GM19397 (cell line): ENCODE measurements around the gene CISD1.
A peak's percentile ranks its signal among the peaks of the same experiment; 100 is the strongest.
"Not testable (repeated sequence)": the region's sequence is repeated elsewhere in the genome, so short reads cannot be mapped to it uniquely, and the experiment has no call there.

ENCODE experiments used
- ATAC-seq: cut with Tn5 transposase; IDR thresholded peaks from one replicate; pipeline ENCODE4 v1.9.1; 2021; ENCODE audit warnings: mild to moderate bottlenecking, moderate library complexity; ENCODE audit not compliant: unreplicated experiment

The CISD1 gene

GRCh38 chr10:58268946-58269781 lies at the start of gene CISD1:
TSS of gene CISD1 (plus strand) at chr10:58269162. CDS start at chr10:58269274, 112 bp downstream.
- peak; percentile 69 for ATAC-seq

DNA sequence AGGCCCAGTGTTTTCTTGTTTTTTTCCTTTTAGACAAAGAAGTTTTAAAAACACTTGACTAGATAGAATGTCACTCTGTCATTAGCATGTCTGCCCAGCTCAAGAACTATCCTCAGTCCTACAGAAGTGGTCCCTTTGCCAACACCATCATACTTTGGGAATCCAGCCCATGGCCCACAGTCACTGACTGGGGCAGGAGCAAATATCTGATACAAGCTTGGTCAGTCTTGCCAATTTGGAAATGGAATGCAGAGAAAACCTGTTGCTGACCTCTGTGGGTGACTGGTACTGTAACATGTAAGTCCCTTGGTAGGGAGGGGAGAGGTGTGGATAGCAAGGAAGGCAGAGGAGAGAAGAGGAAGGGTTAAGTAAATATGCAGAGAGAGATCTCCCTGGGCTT lies 49.1 kb upstream of the CISD1 start:
- no peak for ATAC-seq

- ATAC-seq, result no peak
Measured at GRCh38 chr10:58220769-58221451, 48.1 kb upstream of the CISD1 start.

DNA sequence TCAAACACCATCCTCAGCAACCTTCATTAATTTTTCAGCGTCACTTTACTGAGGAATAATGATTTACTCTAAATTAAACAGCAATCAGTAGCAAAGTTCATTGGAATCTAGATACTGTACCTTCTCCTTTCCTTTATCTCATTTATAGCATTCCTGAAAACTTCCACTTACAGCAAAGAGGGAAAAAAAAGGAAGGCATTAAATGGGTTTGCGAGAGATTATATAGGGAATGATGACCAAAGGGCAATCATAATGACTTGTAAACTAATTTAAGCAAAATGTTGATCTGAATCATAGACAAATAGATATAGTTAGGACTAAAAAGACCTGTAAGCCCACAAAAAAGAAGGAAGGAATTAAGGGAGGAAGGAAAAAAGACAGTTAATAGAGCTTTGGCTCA lies 43.3 kb upstream of the CISD1 start:
- no peak for ATAC-seq

- ATAC-seq, result not testable (repeated sequence)
Measured at GRCh38 chr10:58229856-58230255, 39.1 kb upstream of the CISD1 start.

- no peak for ATAC-seq
Measured at GRCh38 chr10:58237014-58237834, 31.7 kb upstream of the CISD1 start.

DNA sequence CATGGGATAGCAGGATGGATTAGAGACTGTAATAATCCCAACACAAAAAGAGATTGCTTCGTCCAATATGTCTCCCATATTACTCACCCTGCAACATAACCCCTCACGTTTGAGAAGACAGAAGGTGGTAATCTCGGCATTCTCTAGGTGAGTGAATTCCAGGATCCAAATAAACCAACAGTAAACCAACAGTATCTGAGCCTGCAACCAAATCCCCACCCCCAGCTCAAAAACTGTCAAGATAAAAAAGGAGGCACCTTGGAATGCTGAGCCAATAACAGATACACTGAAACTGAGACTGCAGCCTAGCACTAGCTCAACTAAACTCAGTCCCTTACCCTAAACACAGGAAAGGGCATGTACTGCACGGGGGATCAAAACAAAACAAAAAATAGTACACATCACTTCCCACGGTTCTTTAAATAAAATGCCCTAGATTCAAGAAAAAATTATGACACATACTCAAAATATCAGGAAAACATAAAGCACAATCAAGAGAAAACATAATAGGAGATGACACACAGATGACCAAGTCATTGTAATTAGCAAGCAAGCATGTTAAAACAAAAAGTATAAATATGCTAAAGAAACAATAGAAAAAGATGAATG lies 29.3 kb upstream of the CISD1 start:
- no peak for ATAC-seq

GRCh38 chr10:58240531-58240930 lies 28.4 kb upstream of the CISD1 start:
- ATAC-seq, result no peak

DNA sequence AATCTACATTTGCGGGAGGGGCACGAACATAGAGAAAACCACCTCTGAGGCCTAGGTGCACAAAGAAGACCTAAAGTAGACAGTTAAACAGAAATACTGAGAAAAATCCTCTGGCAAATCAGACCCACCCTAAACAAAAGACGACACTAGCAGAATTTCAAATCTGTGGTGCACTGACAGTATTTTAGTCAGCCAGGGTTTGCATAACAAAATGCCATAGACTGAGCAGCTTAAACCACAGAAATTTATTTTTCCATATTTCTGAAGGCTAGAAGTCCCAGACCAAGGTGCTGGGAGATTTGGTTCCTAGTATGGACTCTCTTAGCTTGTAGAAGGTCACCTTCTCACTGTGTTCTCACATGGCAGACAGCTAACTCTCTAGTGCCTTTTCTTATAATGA lies 27.6 kb upstream of the CISD1 start:
- no peak for ATAC-seq

GRCh38 chr10:58243269-58243668 lies 25.7 kb upstream of the CISD1 start:
- no peak for ATAC-seq

GRCh38 chr10:58243801-58244200 lies 25.2 kb upstream of the CISD1 start:
- not testable (repeated sequence) for ATAC-seq

DNA sequence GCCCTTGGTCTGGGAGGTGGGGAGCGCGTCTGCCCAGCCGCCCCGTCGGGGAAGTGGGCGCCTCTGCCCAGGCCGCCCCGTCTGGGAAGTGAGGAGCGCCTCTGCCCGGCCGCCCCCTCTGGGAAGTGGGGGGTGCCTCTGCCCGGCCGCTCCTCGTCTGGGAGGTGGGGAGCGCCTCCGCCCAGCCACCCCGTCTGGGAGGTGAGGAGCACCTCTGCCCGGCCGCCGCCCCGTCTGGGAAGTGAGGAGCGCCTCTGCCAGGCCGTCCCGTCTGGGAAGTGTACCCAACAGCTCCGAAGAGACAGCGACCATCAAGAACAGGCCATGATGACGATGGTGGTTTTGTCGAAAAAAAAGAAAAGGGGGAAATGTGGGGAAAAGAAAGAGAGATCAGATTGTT lies 24.7 kb upstream of the CISD1 start:
- not testable (repeated sequence) for ATAC-seq

DNA sequence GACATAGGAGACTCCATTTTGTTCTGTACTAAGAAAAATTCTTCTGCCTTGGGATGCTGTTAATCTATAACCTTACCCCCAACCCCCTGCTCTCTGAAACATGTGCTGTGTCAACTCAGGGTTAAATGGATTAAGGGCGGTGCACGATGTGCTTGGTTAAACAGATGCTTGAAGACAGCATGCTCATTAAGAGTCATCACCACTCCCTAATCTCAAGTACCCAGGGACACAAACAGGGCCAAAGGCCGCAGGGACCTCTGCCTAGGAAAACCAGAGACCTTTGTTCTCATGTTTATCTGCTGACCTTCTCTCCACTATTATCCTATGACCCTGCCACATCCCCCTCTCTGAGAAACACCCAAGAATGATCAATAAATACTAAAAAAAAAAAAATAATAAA lies 24.3 kb upstream of the CISD1 start:
- ATAC-seq, result not testable (repeated sequence)

- no peak for ATAC-seq
Measured at GRCh38 chr10:58253184-58253583, 15.8 kb upstream of the CISD1 start.

- ATAC-seq, result no peak
Measured at GRCh38 chr10:58254644-58255043, 14.3 kb upstream of the CISD1 start.

DNA sequence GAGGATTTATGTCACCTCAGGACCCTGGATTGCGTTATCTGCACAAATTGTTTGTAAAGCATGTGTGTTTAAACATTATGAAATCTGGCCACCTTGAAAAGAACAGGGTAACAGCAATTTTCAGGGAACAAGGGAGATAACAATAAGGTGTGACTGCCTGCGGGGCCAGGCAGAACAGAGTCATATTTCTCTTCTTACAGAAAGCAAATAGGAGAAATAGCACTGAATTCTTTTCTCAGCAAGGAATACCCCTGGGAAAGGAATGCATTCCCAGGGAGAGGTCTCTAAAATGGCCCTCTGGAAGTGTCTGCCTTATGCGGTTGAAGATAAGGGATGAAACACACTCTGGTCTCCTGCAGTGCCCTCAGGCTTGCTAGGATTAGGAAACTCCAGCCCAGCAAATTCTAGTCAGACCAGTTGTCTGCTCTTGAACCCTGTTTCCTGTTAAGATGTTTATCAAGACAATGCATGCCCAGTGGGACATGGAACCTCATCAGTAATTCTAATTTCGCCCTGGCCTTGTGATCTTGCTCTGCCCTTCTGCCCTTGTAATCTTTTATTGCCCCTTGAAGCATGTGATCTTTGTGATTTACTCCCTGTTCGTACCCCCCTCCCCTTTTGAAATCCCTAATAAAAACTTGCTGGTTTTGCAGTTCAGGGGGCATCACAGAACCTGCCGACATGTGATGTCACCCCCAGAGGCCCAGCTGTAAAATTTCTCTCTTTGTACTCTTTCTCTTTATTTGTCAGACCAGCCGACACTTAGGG lies 12.8 kb upstream of the CISD1 start:
- ATAC-seq, result not testable (repeated sequence)

DNA sequence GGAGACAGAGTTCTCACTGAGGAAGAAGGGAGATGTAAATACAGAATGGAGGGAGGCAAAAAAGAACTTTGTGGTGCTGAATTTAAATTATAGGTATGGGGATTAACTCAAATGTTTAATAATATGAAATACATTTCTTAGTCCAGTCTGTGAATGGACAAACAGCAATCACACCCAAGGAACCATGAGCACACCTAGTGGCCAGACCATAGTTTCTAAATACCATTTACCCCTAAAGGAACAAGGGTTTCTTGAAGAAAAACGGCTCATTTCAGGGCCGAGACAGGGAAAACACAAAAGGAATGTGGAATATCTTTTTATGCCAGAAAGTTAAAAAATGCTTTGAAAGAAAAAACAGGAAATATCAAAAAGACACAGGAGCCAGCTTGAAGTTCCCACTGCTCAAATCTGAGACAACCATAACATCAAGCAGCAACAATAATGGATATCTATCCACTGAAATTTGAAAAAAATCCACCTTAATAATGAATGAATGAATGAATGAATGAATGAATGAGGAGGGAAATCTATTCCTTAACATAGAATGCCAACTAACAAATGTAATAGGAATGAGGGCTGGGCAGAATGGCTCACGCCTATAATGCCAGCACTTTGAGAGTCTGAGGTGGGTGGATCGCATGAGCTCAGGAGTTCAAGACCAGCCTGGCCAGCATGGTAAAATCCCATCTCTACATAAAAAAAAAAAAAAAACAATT lies 9.8 kb upstream of the CISD1 start:
- ATAC-seq, result no peak

DNA sequence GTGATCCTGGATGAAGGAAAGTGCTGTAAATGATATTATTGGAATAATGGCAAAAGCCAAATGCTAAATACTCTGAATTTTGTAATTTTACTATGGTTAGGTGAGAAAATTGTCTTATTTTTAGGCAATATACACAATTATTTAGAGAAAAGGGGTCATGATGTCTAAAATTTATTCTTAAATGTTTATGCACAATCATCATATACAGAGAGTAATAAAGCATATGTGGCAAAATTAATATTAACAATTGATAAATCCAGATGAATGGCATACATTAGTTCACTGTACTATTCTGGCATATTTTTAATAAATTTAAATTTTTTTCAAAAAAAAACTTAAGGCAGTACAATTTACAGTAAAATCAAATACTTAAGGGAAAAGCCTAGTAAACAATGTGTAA lies 8.6 kb upstream of the CISD1 start:
- ATAC-seq, result no peak

- ATAC-seq, result no peak
Measured at GRCh38 chr10:58262766-58263165, 6.2 kb upstream of the CISD1 start.

GRCh38 chr10:58264780-58265179 lies 4.2 kb upstream of the CISD1 start:
- no peak for ATAC-seq
